NCI-H1436 (cell line): ENCODE measurements around the gene LRRC14B.
A peak's percentile ranks its signal among the peaks of the same experiment; 100 is the strongest.

Experiments
- DNase-seq: peaks from one replicate; lab custom pipeline; 2025; lab: John Stamatoyannopoulos, UW

LRRC14B gene

DNA sequence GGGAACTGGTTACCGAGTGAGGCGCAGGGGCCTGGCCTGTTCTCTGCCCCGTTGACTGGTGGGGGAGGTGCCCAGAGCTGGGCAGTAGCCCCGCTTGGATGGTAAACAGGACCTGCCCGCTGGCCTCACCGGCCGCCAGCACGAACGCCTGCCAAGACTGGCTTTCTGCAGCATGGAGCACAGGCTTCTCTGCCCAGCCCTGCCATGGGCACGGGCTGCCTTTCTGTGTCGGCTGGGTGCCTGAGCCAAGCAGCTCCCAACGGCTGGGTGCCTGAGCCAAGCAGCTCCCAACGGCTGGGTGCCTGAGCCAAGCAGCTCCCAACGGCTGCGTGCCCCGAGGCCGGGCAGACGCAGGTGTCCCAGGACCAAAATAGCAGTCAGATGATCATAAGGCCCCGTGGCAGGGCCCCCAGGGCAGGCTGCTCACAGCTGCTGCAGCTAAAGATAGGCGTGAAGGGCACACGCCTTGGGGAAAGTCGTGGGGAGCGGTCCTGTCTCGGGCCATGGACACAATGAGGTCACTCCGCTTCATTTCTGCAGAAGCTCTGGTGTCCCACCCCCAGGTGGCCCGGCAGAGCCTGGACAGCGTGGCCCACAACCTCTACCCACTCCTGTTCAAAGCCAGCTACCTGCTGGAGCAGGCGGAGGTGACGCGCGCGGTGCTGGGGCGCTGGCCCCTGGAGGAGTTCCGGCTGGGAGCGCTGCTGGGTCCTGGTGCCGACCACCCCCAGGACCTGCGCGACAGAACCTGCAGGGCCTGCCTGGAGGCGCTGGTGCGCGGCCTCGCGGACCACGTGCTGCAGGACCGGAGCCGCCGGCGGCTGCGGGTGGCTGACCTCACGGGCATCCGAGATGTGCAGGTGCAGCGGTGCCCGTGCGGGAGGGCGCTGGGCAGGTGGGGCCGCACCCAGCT, at the start of gene LRRC14B:
Gene LRRC14B, plus strand, starts transcription at position 460 of the 913 bp plus-strand sequence. Its CDS starts 44 bp downstream, at position 504.
- peak; percentile 11 for DNase-seq

DNA sequence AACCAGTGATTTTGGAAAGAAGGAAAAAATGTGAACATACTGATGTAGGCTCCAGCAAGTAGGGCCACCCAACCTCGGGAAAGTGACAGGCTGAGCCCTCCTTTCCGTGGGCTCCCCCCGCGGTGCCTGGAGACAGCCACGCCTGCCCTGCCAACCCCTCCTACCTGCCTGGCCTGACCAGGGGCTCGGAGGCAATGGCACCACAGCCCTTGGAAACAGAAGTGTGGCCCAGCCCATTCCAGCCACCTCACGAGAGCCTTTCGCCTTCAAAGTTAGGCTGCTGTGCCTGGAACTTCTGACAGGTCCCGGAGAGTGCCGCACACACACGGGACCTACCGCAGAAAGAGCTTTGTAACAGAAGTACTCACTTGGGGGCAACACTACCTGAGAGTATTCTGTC, 49.5 kb upstream of the LRRC14B start:
- no peak for DNase-seq

DNA sequence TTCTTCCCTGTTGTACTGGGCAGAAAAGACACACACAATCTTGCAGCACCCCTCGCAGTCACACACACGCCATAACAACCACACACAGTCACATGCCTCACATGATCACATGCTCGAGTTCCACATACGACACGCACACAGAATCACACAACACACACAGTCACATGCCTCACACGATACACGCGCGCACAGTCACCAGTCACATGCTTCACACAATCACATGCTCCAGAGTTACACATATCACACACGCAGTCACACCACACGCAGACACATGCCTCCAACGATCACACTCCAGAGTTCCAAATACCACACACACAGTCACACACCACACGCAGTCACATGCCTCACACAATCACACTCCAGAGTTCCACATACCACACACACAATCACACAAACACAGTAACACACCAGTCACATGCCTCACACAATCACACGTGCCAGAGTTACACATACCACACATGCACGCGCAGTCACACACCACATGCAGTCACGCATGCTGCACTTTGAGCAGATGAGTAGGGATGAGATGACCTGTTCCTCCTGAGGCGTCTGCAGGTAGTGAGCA, 49.0 kb upstream of the LRRC14B start:
- DNase-seq: no peak

DNA sequence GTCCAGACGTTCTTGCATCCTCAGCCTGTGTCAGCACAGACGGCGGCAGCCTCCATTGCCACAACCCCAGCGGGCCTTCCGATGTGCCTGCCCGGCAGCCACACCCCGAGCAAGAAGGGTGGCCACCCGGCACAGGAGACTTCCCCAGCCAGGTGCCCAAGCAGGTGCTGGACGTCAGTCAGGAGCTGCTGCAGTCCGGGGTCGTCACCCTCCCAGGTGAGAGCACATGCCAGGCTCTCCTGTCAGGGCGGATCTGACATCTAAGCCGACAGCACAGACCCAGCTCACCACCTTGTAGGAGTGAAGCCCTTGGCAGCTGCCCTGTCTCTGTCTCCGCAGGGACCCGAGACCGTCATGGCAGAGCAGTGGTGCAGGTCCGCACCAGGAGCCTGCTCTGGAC, 48.3 kb upstream of the LRRC14B start:
- DNase-seq: no peak

DNA sequence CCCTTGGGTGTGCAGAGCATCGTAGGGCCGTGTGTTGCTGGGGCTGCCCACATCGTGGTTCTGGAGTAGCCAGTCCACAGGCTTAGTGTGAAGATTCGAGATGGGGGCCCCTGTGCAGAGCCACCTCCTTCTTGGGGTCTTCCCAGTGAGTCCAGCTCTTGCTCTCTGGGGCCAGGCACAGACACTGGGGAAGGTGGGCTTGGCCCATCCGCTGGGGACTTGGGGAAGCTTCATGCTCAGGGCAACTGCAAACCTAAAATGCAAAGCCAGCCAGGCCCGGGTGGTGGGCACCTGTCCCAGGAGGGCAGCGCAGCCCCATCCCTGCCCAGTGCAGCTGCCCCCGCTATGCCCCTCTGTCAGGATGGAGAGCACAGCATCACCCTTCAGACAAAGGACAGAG, 46.4 kb upstream of the LRRC14B start:
- no peak for DNase-seq

DNA sequence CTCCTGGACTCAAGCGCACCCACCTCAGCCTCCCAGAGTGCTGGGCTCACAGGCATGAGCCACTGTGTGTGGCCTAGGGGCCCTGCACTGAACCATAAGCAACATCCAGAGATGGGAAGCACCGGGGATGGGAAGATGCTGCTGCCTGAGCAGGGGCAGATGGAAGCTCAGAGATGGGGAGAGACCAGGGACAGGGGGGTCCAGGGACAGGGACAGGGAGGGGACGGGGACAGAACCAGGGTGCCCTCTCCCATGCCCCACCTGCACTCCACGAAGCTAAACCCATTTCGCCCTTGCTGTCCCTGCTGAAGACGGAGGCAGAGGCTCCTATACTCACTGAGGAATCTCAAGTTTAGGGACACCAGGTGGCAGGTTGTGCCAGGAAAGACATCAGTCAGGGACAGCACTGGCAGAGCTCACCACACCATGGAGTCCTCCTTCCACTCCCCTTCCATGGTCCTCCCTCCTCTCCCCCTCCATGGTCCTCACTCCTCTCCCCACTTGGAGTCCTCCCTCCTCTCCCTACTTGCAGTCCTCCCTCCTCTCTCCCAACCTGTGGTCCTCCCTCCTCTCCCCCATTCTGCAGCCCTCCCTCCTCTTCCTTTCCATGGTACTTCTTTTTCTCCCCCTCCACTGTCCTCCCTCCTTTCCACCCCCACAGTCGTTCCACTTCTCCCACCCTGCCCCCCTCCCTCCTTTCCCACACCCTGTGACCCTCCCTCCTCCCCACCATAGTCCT, 45.5 kb upstream of the LRRC14B start:
- no peak for DNase-seq

DNA sequence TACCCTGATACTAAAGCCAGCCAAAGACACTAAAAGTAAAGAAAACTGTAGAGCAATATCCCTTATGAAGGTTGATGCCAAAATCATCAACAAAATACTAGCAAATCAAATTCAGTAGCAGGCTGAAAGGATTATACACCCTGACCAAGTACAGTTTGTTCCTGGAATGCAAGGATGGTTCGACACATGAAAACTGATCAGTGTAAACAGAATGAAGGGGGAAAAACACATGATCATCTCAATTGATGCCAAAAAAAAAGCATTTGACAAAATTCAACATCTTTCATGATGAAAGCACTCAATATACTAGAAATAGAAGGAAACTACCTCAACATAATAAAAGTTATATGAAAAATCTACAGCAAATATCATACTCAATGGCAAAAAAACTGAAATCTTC, 43.5 kb upstream of the LRRC14B start:
- no peak for DNase-seq

DNA sequence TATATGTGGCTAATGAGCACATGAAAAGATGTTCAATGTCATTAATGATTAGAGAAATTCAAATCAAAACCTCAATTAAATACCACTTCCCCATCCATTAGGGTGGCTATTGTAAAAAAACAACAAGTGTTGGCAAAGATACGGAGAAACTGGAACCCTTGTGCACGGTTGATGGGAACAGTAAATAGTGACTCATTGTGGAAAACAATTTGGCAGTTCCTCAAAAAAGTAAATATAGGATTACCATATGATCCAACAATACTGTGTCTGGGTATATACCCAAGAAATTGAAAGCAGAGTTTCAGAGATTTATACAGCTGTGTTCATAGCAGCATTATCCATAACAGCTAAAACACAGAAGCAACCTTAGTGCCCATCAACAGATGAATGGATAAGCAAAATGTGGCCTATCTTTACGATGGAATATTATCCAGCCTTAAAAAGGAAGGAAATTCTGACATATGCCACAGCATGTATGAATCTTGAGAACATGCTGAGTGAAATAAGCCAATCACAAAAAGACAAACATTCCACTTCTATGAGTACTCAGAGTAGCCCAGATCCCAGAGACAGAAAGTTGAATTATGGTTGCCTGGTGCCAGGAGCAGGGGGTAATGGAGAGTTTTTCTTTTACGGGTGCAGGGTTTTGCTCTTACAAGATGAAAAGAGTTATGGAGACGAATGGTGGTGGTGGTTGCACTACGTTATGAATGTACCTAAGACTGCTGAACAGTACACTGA, 41.4 kb upstream of the LRRC14B start:
- no peak for DNase-seq

DNA sequence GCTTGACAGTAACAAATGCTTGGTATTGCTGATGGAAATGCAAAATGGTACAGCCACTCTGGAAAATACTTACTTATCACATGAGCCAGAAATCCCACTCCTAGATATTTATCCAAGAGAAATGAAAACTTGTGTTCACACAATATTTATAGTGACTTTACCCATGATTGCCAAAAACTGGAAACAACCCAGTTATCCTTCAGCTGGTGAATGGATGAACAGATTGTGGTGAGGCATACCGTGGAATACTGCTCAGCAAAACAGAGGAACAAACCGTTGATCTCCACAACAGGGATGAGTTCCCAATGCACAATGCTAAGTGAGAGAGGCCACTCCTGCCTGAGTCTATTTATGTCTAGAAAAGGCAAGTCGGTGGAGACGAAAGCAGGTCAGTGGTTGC, 40.5 kb upstream of the LRRC14B start:
- no peak for DNase-seq

DNA sequence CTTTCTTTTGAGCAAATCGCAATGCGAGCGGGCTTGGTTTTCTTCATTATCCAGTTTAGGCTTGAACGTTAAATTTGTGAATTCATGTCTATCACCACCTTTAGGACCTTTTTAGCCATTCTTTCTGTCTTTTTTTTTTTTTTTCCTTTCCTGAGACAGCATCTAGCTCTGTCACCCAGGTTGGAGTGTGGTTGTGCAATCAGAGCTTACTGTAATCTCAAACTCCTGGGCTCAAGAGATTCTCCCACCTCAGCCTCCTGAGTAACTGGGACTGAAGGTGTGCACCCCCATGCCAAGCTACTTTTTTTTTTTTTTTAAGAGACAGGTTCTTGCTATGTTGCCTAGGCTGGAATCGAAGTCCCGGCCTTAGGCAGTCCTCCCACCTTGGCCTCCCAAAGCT, 39.2 kb upstream of the LRRC14B start:
- DNase-seq: no peak

DNA sequence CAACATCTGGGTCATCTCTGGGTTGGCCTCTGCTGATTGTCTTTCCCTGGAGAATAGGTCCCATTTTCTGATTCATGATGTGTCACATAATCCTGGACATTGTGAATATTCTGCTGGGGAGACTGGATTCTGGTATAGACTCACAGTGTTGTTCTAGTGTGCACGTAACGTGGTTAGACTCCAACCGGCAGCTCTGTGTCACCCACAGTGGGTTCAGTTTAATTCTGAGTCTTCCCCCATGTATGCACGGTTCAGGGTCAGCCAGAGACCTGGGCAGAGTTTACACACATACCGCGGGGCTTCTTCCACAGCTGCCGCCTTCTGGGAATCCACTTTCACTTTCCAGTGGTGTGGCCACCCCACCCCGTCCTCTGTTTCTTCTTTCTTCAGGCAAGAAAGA, 38.0 kb upstream of the LRRC14B start:
- DNase-seq: no peak

DNA sequence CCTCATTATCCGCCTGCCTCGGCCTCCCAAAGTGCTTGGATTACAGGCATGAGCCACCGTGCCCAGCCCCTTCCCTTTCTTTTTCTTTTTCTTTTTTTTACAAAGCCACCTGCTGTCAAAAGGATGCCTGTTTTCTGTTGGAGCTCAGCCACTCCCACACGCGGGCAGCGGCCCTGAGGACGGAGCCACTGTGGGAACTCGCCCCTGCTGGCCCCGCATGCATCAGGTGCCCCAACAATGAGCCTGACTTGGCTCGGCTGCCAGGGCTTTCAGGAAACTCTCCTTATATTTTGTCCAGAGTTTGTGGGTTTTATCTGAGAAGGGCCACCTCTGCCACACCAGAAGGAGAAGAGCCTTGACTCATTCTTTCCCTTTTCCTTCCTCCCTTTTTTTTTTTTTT, 37.1 kb upstream of the LRRC14B start:
- no peak for DNase-seq

DNA sequence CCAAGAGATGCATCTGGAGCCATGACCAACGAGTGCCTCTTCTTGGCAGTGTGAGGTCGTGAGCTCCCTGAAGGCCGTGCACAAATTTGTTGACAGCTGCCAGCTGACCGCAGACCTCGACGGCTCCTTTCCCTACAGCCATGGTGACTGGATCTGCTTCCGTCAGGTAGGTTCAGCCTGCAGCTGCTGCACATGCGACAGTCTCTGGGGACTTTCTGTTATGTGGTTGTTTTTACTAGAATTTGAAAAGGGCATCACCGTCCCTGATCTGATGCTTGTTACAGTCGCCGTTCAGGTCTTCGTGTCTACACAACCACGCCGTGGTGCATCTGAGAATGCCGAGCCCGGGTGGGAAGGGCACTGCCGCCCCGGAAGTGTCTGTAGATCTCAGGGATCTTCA, 36.5 kb upstream of the LRRC14B start:
- DNase-seq: no peak

DNA sequence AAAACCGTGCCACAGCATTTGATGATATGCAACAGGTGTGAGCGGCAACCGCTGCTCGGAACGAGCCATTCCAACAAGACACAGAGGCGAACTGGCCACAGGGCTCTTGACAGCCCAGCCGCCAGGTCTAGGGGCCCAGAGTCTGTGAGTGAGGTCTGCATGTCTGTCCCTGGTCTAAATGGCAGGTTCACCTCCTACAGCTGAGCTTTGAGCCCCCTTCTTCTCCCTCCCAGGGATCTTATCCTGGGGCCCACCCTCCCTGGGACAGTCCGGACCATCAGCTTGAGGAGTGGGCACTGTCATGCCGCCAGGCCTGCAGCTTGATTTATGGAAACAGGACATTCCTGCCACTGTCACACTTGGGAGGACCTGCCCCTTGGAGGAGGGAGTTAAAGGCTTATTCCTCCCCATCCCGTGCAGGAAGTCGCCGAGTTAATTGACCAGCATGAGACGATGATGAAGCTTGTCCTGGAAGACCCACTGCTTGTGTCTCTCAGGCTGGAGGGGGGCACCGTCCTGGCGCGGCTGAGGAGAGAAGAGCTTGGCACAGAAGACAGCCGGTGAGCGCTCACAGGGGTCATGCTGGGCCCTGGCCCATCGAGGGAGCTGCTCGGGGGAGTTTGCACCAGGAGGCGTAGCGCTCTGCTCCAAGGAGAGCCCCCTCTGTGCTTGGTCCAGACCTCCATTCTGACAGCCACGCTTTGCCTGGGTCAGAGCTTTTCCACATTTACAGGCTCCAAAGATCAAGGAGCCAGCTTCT, 35.5 kb upstream of the LRRC14B start:
- DNase-seq: no peak

DNA sequence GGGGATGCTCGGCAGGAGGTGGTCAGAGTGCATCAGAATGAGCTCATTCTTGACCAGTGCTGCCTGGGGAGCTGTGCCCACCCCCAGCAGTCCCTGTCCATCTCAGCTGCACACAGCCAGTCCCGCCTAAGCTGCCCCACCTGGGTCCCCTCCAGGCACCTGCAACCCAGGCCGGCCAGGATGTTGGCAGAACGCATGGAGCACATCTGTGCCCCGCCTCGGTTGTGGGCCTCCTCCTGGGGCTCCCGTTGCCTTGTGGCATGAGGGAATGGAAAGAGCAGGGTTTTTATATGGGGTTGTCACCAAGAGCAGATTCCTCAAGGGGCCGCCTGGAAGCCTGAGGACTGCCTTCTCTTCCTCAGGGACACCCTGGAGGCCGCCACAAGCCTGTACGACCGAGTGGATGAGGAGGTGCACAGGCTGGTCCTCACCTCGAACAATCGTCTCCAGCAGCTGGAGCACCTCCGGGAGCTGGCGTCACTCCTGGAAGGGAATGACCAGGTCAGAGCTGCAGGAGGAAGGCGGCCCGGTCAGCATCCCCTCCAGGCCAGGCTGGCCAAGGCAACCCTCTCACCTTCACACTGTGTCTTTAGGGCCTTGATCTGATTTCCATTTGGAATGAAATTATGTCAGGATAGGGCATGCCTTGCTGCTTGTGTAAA, 34.8 kb upstream of the LRRC14B start:
- no peak for DNase-seq

DNA sequence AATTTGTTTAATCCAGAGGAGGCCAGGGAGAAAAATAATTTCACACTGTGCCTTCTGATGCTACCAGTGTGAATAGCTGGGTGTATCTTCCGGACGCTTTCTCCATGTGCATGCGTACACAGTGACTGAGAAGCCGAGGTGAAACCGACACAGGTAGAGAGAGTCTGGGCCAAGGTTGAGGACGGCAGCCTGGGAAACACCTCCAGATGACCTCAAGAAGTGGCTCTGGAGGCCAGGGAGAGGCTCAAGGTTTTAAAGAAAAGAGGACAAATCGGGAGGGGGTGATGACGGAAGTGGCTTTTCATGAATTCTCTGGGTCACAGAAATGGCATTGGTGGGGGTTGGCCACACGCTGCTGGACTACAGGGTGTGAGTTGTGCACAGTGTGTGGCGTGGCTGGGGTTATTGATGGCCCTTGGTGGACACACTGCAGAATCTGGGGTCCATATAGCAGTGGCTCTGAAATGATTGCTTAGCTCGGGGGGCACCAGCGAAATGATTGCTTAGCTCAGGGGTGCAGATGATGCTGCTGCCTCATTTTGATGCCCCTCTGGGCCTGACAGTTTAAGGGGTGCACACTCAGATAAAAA, 34.1 kb upstream of the LRRC14B start:
- no peak for DNase-seq

DNA sequence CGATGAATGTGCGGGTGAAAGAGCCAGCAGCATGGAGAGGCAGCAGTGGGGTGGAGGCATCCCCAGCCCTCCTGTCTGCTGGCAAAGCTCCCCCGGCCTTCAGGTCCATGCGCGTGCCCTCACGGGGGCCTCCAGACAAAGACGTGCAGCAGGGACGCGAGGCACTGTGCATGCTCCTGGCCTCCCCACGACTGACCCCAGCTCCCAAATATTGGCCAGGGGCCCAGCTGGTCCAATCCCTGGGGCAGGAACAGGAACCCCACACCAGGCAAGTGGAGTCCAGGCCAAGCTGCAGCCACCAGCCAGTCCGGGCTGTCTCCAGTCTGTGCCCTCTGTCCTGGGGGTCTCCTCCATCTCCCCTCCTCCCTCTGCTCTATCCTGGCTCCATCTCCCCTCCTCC, 33.5 kb upstream of the LRRC14B start:
- no peak for DNase-seq

DNA sequence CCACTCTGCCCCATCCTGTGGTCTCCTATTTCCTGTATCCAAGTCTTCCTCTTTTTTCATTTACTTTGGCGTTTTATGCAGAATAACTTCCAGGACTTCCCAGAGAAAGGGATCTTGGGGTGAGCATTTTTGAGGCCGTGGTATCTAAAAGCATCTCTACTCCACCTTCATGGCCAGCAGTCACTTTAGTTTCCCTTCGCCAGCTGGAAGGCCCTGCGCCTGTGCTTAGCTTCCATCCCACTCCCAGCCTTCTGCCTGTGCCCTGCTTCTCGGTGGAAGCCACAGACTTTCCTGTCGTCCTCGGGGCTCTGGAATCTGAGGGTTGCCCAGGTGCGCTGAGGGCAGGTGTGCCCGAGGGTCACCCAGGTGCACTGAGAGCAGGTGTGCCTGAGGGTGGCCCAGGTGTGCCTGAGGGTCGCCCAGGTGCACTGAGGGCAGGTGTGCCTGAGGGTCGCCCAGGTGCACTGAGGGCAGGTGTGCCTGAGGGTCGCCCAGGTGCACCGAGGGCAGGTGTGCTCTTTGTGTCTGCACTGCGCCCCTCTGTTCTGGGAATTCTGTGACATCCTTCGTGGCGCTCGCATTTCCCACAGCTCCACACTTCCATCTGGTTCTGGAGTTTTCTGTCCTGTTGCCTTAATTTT, 32.4 kb upstream of the LRRC14B start:
- no peak for DNase-seq

DNA sequence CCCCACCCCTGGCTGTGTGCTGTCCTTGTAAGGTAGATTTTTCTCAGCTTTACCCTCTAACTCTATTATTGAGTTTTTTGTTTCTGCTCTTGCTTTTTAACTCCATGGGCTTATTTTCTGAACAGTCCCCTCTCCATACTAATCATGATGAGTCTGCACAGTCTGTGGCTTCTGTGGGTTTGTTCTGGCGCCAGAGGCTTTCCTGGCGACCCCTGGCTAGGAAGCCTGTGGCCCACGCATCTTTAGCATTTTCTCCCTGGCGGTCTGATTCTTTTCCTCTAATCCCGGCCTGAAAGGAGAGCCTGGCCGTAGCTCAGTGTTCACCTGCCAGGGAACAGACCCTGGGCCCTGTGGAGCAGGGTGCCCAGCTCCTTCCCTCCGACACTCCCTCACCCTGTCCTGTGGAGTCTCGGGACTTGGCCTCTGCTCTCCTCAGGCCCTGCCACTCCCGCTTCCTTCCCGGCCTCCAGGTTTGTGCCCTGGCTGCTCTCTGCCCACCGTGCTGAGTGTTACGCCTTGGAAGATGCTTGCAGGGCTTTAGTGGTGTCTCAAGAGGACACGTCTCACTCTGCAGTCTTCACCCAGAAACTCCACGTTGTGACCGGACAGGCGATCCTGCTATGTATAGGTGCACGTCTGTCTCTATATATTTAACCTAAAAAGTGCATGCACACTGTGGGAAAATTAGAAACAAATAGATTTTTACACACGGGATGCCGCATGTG, 31.7 kb upstream of the LRRC14B start:
- DNase-seq: no peak

DNA sequence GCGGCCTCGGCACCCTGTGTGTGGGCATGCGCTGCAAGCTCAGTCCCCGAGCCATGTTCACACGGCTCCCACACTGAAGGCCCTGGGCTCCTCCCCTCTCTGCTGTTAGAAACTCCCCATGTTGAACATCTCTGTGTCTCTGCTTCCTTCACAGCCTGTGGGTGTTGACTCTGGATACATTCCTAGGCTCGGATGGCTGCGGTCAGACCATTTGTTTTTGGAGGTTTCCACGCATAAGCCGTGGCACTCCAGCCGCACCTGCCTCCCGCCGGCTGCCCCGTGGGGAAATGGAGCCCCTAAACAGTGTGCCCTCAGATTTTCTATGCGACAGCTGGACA, 31.2 kb upstream of the LRRC14B start:
- no peak for DNase-seq
